Gastrocnemius medialis (tissue), 4 donors: Measurements from ENCODE around the gene XPOT.

Experiments
- CTCF ChIP-seq, 5 experiments: fragments of 450-650 bp in 3 of 5; fragments of 200-600 bp in 2 of 5; sonication (generic) in 2 of 5; IDR thresholded peaks in 4 of 5; conservative IDR thresholded peaks in 1 of 5; 1 replicate in 4 of 5; 2 replicates in 1 of 5; pipeline ENCODE4 v1.5.1; 2016 to 2019; ENCODE audit warnings: antibody characterized with exemption in 5 of 5, mild to moderate bottlenecking in 3 of 5, moderate library complexity in 3 of 5
- POLR2A ChIP-seq, 2 donors: fragments of 450-650 bp; IDR thresholded peaks; one replicate each; pipeline ENCODE4 v1.6.1; 2017; ENCODE audit warnings: antibody characterized with exemption in 2 of 2, mild to moderate bottlenecking in 2 of 2, moderate library complexity in 2 of 2

- no peak for TF ChIP-seq CTCF (IDR thresholded peaks at IDR 0.05 in 4 of 5, conservative IDR thresholded peaks at IDR 0.05 in 1 of 5)
- TF ChIP-seq POLR2A (IDR thresholded peaks at IDR 0.05), result no peak
Measured at GRCh38 chr12:64412459-64412858, 8.3 kb downstream of the XPOT start.
